Prostate gland (tissue), 2 donors: ENCODE results near the gene SPATA16. TPM values are rescaled to one million over a fixed set of nuclear protein-coding genes. Genes with fewer than 3 reads are reported as not detected.

Experiments
- DNase-seq: peaks from one replicate; pipeline ENCODE4 v3.0.0-alpha.2; 2019; ENCODE audit warnings: low spot score
- H3K27ac ChIP-seq, 2 donors: fragments of 200-600 bp; sonication (generic); 2 replicates each; pipeline ENCODE4 v1.5.1; 2017 to 2019
- H3K27me3 ChIP-seq: fragments of 200-600 bp; sonication (generic); replicated peaks from 2 replicates; pipeline ENCODE4 v1.5.1; 2019; ENCODE audit not compliant: insufficient read depth
- H3K36me3 ChIP-seq, 2 donors: fragments of 200-600 bp; sonication (generic); 1 replicate in 1 of 2; 2 replicates in 1 of 2; pipeline versions ENCODE4 v1.5.1 to v1.8.1; 2017 to 2019
- H3K4me1 ChIP-seq: fragments of 200-600 bp; sonication (generic); replicated peaks from 2 replicates; pipeline ENCODE4 v1.5.1; 2019
- H3K4me3 ChIP-seq, 2 donors: fragments of 200-600 bp; sonication (generic); 2 replicates each; pipeline ENCODE4 v1.5.1; 2017 to 2019
- H3K9me3 ChIP-seq: fragments of 200-600 bp; sonication (generic); 2 replicates; pipeline ENCODE4 v1.5.1; 2017
- CTCF ChIP-seq, 4 experiments: fragments of 200-600 bp in 2 of 4; fragments of 450-650 bp in 2 of 4; sonication (generic) in 2 of 4; IDR thresholded peaks; 1 replicate in 3 of 4; 2 replicates in 1 of 4; pipeline ENCODE4 v1.5.1; 2016 to 2019; ENCODE audit warnings: antibody characterized with exemption in 4 of 4, mild to moderate bottlenecking in 2 of 4, moderate library complexity in 2 of 4
- POLR2A ChIP-seq: fragments of 450-650 bp; IDR thresholded peaks from one replicate; pipeline ENCODE4 v1.6.1; 2016; ENCODE audit warnings: antibody characterized with exemption, mild to moderate bottlenecking
- POLR2AphosphoS5 ChIP-seq: sonication (generic); formaldehyde crosslinking; IDR thresholded peaks from one replicate; pipeline ENCODE4 v1.6.1; 2017; ENCODE audit warnings: antibody characterized with exemption
- WGBS: methylation state at CpG from one replicate; pipeline ENCODE4 v1.1.5; 2018; 5-methylcytosine and 5-hydroxymethylcytosine counted together
- intact Hi-C: fragments of 100-400 bp; cut with DNase I; formaldehyde crosslinking; loops from one replicate; pipeline ENCODE4 v1.14.2; 2022
- total RNA-seq, 2 donors: library from RNA; depleted of rRNA; stranded (reverse); fragments of >200 nt; gene quantifications; one replicate each; pipeline ENCODE4 v1.1.0, GENCODE V29; 2016

SPATA16 gene
- total RNA-seq, 2 donors from 2014 or later: 3.8 TPM; not detected in 1

DNA sequence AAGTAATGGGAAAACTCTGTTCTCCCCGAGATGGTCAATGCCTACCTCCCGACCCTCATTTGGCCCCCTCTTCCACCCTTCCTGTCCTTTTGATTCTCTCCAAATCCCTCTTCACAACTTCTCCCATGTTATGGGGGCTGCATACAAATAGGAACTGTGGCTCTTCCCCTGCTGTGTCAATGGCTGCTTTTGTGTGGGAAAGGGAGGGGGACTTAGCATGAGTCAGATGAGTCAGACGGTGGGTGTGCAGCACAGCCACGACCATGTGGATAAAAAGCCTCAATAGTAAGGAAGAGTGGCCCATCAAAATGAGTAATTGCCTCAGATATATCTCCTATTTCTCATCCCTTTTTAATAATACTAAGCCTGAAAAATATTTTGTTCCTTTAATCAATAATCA lies 31.9 kb downstream of the SPATA16 start:
- no peak for TF ChIP-seq POLR2A
- TF ChIP-seq POLR2AphosphoS5: no peak
- no peak for TF ChIP-seq CTCF (IDR thresholded peaks at IDR 0.05)
- 58% methylated on average over 4 of the region's 4 CpGs for WGBS
- H3K27ac ChIP-seq: no peak overlapping the region
- no peaks in the 10 kb centered on the region for H3K27me3 ChIP-seq
- no peaks in the 10 kb centered on the region for H3K9me3 ChIP-seq
- H3K4me3 ChIP-seq: no peak overlapping the region
- H3K4me1 ChIP-seq: no peaks in the 10 kb centered on the region
- H3K36me3 ChIP-seq: no peaks in the 10 kb centered on the region
- intact Hi-C loops: no loop called here
- no peak for DNase-seq

DNA sequence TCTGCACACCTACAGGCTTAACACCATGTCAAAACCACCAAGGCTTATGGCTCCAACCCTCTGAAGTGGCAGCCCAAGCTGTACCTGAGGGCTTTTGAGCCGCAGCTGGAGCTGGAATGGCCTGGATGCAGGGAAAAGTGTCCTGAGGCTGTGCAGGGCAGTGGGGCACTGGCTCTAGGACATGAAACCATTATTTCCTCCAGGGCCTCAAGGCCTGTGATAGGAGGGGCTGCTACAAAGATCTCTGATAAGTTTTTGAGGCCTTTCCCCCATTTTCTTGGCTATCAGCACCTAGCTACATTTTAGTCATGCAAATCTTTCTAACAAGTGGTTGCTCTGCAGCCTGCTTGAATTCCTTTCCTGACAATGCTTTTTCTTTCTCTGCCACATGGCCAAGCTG lies 37.6 kb downstream of the SPATA16 start:
- no peaks in the 10 kb centered on the region for H3K4me1 ChIP-seq
- no peaks in the 10 kb centered on the region for H3K9me3 ChIP-seq
- intact Hi-C loops: no loop called here
- H3K36me3 ChIP-seq: no peaks in the 10 kb centered on the region
- no peak for TF ChIP-seq POLR2A
- no peak for TF ChIP-seq CTCF (IDR thresholded peaks at IDR 0.05)
- TF ChIP-seq POLR2AphosphoS5: no peak
- DNase-seq: no peak
- H3K27ac ChIP-seq: no peak overlapping the region
- no peak overlapping the region for H3K4me3 ChIP-seq
- WGBS: 93% methylated on average over 1 of the region's 1 CpG
- no peaks in the 10 kb centered on the region for H3K27me3 ChIP-seq

GRCh38 chr3:173098959-173099358 lies 42.1 kb downstream of the SPATA16 start:
- no peak for TF ChIP-seq POLR2A
- TF ChIP-seq CTCF (IDR thresholded peaks at IDR 0.05): no peak
- TF ChIP-seq POLR2AphosphoS5: no peak
- no peaks in the 10 kb centered on the region for H3K27me3 ChIP-seq
- no peaks in the 10 kb centered on the region for H3K9me3 ChIP-seq
- no peak for DNase-seq
- intact Hi-C loops: no loop called here
- no peaks in the 10 kb centered on the region for H3K36me3 ChIP-seq
- H3K4me1 ChIP-seq: no peaks in the 10 kb centered on the region
- no peak overlapping the region for H3K27ac ChIP-seq
- 100% methylated on average over 1 of the region's 1 CpG for WGBS
- no peak overlapping the region for H3K4me3 ChIP-seq

GRCh38 chr3:173096994-173097785 lies 43.8 kb downstream of the SPATA16 start:
- intact Hi-C loops: no loop called here
- H3K9me3 ChIP-seq: no peaks in the 10 kb centered on the region
- 66% methylated on average over 4 of the region's 4 CpGs for WGBS
- no peaks in the 10 kb centered on the region for H3K27me3 ChIP-seq
- DNase-seq: no peak
- H3K4me1 ChIP-seq: no peaks in the 10 kb centered on the region
- no peak overlapping the region for H3K4me3 ChIP-seq
- H3K27ac ChIP-seq: no peak overlapping the region
- H3K36me3 ChIP-seq: no peaks in the 10 kb centered on the region
- TF ChIP-seq POLR2AphosphoS5 (no peak), CTCF (IDR thresholded peaks at IDR 0.05) (no peak), POLR2A (no peak)

- Histone ChIP-seq H3K4me1 (no peaks in the 10 kb centered on the region), H3K4me3 (no peak overlapping the region), H3K9me3 (no peaks in the 10 kb centered on the region), H3K27ac (no peak overlapping the region), H3K27me3 (no peaks in the 10 kb centered on the region), H3K36me3 (no peaks in the 10 kb centered on the region)
- TF ChIP-seq CTCF (IDR thresholded peaks at IDR 0.05) (no peak), POLR2AphosphoS5 (no peak), POLR2A (no peak)
- intact Hi-C loops: no loop called here
- DNase-seq: no peak
- 95% methylated on average over 3 of the region's 3 CpGs for WGBS
These were observed 44.9 kb downstream of the SPATA16 start for GRCh38 chr3:173096140-173096539.
